Measurements from ENCODE around the gene SNRPA.

The SNRPA gene

DNA sequence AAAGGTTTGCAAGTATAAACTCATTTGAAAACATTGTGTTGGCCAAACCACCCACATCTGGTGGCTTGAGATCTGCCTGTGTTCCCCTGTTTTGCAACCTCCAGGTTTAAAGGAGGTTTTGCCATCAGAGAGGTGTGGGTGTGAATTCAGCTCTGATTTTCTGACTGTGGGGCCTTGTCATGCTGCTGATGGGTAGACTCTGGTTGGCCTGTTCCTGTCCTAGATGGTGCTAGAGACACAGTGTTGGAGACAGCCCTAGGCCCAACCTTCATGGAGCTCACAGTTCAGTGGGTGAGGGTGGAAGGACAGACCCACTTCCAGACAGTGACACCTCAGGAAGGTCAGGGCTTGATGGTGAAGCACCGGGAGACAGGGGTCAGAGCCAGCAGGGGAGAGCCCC lies 34.5 kb downstream of the SNRPA start:
- Mint-ChIP-seq H3K4me1 (no peaks in the 10 kb centered on the region), H3K9me3 (no peaks in the 10 kb centered on the region), H3K36me3 (ENCODE audit: low read depth) (peaks cover 5% of the 10 kb centered on the region), H3K4me3 (no peak overlapping the region), H3K27ac (no peak overlapping the region), H3K27me3 (ENCODE audit: low read depth) (peaks cover 10% of the 10 kb centered on the region)
- TF ChIP-seq, protein P1, sequence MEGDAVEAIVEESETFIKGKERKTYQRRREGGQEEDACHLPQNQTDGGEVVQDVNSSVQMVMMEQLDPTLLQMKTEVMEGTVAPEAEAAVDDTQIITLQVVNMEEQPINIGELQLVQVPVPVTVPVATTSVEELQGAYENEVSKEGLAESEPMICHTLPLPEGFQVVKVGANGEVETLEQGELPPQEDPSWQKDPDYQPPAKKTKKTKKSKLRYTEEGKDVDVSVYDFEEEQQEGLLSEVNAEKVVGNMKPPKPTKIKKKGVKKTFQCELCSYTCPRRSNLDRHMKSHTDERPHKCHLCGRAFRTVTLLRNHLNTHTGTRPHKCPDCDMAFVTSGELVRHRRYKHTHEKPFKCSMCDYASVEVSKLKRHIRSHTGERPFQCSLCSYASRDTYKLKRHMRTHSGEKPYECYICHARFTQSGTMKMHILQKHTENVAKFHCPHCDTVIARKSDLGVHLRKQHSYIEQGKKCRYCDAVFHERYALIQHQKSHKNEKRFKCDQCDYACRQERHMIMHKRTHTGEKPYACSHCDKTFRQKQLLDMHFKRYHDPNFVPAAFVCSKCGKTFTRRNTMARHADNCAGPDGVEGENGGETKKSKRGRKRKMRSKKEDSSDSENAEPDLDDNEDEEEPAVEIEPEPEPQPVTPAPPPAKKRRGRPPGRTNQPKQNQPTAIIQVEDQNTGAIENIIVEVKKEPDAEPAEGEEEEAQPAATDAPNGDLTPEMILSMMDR (IDR thresholded peaks at IDR 0.05; ENCODE audit: unreplicated experiment in 3 of 3), result no peak

DNA sequence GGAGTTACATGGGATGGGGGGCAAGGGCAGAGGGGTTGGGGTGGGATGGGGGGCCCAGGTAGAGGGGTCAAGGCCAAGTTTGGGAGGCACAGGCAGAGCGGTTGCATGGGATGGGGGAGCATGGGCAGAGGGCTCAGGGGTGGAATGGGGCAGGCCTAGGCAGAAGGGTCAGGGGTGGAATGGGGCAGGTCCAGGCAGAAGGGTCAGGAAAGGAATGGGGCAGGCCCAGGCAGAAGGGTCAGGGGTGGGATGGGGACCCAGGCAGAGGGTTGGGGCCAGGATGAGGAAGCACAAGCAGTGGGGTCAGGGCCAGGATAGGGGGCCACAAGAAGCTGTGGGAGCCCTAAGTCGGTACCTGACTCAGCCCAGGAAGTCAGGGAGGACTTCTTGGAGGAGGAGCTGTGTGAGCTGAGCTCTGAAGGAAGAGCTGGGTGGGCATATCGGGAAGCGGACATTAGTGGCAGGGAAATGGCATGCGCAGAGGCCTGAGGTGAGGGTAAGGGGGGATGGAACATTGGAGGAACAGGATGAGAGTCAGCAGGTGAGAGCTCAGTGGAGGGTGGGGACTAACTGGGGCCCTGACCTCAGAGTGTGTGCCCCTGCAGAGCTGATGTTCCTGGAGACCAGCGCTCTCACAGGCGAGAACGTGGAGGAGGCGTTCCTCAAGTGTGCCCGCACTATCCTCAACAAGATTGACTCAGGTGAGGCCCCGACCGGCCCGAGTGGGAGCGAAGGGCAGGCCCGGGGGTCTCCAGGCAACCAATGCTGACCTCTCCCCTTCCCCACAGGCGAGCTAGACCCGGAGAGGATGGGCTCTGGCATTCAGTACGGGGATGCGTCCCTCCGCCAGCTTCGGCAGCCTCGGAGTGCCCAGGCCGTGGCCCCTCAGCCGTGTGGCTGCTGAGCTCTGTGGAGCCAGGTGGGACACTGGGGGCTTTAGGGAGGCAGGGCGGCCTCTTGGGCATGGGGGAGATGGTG lies 35.3 kb downstream of the SNRPA start:
- Mint-ChIP-seq H3K27me3 (ENCODE audit: low read depth) (peaks cover 10% of the 10 kb centered on the region), H3K27ac (no peak overlapping the region), H3K36me3 (ENCODE audit: low read depth) (peaks cover 8% of the 10 kb centered on the region), H3K4me3 (no peak overlapping the region), H3K9me3 (no peaks in the 10 kb centered on the region), H3K4me1 (peaks cover 2% of the 10 kb centered on the region)
- TF ChIP-seq, protein P1 (IDR thresholded peaks at IDR 0.05; ENCODE audit: unreplicated experiment in 3 of 3), result no peak

DNA sequence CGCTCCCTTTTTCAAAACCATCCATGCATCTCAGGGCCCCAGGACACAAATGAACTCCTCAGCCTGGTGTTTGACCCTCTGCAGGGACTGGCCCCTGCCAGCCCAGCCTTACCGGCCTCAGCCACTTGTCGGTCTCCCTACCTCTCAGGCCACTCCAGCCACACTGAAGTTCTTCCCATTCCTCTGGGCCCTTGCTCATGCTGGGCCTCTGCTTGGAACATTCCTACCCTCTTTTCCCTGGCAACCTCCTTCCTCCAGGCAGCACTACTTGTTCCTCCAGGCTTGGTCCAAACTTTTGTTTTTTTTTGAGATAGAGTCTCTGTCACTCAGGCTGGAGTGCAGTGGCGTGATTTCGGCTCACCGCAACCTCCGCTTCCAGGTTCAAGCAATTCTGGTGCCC lies 40.3 kb downstream of the SNRPA start:
- peaks cover 4% of the 10 kb centered on the region for H3K27me3 Mint-ChIP-seq (ENCODE audit: low read depth)
- H3K4me1 Mint-ChIP-seq, result peaks cover 5% of the 10 kb centered on the region
- H3K4me3 Mint-ChIP-seq, result no peak overlapping the region
- peak overlapping the region; percentile 58 to 68 (median 59) for H3K27ac Mint-ChIP-seq
- TF ChIP-seq, protein P1 (IDR thresholded peaks at IDR 0.05; ENCODE audit: unreplicated experiment in 3 of 3), result no peak
- H3K9me3 Mint-ChIP-seq, result no peaks in the 10 kb centered on the region
- peaks cover 10% of the 10 kb centered on the region for H3K36me3 Mint-ChIP-seq (ENCODE audit: low read depth)

DNA sequence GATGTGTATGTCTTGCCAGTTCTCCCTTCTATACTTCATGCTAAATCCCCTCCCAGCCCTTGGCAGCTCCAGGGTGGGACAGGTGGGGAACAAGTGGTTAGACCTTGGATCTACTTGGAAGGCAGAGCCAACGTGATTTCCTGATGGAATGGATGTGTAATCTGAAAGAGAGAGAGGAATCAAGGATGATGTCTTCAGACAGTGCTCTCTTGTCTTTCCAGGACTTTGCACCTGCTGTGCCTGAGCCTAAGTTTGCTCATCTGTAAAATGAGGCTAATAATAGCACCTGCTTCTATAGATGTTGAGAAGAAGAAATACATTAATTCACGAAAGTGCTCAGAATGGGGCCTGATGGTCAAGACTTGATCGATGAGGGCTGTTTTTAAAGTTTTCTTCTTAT lies 41.0 kb downstream of the SNRPA start:
- Mint-ChIP-seq H3K4me1 (peaks cover 5% of the 10 kb centered on the region), H3K36me3 (ENCODE audit: low read depth) (peaks cover 10% of the 10 kb centered on the region), H3K4me3 (no peak overlapping the region), H3K27ac (peak overlapping the region; percentile 44 to 68 (median 60)), H3K9me3 (no peaks in the 10 kb centered on the region), H3K27me3 (ENCODE audit: low read depth) (peaks cover 4% of the 10 kb centered on the region)
- TF ChIP-seq, protein P1 (IDR thresholded peaks at IDR 0.05; ENCODE audit: unreplicated experiment in 3 of 3), result no peak

DNA sequence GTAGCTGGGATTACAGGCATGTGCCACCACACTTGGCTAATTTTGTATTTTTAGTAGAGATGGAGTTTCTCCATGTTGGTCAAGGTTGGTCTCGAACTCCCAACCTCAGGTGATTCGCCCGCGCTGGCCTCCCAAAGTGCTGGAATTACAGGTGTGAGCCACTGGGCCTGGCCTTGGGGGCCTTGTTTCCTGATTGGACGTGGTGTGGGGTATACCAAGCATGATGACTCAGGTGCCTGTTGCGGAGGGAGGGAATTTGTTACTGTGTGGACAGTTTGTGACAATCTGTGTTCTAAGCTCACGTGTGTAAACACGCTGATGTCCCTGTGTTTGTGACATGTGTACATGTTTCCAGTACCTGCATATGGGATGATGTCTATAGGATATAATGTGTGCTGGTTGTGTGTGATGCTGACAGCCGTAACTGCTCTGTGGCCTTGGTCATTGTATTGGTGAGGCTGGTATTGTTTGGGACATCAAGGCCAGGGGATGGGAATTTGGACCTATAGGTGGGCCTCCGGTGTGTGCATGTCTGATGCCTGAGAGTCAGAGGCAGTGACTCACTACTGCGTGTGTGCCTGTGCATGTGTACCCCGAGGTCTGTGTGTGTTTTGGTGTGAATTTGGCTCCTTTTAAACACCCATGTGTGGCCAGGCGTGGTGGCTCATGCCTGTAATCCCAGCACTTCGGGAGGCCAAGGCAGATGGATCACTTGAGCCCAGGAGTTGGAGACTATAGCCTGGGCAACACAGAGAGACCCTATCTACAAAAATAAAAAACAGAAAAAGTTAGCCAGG lies 46.4 kb downstream of the SNRPA start:
- Mint-ChIP-seq H3K4me1 (peaks cover 17% of the 10 kb centered on the region), H3K27ac (peak overlapping the region; percentile 99), H3K36me3 (ENCODE audit: low read depth) (peaks cover 9% of the 10 kb centered on the region), H3K9me3 (no peaks in the 10 kb centered on the region), H3K4me3 (peak overlapping the region; percentile 91 to 98 (median 96)), H3K27me3 (ENCODE audit: low read depth) (no peaks in the 10 kb centered on the region)
- TF ChIP-seq, protein P1 (IDR thresholded peaks at IDR 0.05; ENCODE audit: unreplicated experiment in 3 of 3), result no peak
